ENCODE results near the gene DDA1. TPM values are rescaled to one million over a fixed set of nuclear protein-coding genes. Genes with fewer than 3 reads are reported as not detected.

DDA1 gene
- total RNA-seq, 1 experiment from 2014 or later = 42.8 TPM

- TF ChIP-seq, protein P1, sequence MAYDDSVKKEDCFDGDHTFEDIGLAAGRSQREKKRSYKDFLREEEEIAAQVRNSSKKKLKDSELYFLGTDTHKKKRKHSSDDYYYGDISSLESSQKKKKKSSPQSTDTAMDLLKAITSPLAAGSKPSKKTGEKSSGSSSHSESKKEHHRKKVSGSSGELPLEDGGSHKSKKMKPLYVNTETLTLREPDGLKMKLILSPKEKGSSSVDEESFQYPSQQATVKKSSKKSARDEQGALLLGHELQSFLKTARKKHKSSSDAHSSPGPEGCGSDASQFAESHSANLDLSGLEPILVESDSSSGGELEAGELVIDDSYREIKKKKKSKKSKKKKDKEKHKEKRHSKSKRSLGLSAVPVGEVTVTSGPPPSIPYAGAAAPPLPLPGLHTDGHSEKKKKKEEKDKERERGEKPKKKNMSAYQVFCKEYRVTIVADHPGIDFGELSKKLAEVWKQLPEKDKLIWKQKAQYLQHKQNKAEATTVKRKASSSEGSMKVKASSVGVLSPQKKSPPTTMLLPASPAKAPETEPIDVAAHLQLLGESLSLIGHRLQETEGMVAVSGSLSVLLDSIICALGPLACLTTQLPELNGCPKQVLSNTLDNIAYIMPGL (CRISPR knock-in tag; IDR thresholded peaks at IDR 0.05) = peak; percentile 84
- no peak for TF ChIP-seq ELF4 (CRISPR knock-in tag; IDR thresholded peaks at IDR 0.05; ENCODE audit: low read depth)
- TF ChIP-seq FOXK1 (CRISPR knock-in tag; IDR thresholded peaks at IDR 0.05) = peak; percentile 12; the same call in 1 of the 2 replicates
- TF ChIP-seq FOXP4 (CRISPR knock-in tag; IDR thresholded peaks at IDR 0.05) = no peak
- TF ChIP-seq CREB1 (CRISPR knock-in tag; IDR thresholded peaks at IDR 0.05) = no peak
- no peak for TF ChIP-seq RORB (CRISPR knock-in tag; IDR thresholded peaks at IDR 0.05)
- TF ChIP-seq, protein P2, sequence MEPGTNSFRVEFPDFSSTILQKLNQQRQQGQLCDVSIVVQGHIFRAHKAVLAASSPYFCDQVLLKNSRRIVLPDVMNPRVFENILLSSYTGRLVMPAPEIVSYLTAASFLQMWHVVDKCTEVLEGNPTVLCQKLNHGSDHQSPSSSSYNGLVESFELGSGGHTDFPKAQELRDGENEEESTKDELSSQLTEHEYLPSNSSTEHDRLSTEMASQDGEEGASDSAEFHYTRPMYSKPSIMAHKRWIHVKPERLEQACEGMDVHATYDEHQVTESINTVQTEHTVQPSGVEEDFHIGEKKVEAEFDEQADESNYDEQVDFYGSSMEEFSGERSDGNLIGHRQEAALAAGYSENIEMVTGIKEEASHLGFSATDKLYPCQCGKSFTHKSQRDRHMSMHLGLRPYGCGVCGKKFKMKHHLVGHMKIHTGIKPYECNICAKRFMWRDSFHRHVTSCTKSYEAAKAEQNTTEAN (CRISPR knock-in tag; IDR thresholded peaks at IDR 0.05) = 0 out of 2 replicates have a peak, but pooled peaks have one; percentile 41
- no peak for TF ChIP-seq TEAD4 (CRISPR knock-in tag; IDR thresholded peaks at IDR 0.05)
- TF ChIP-seq USF1 (CRISPR knock-in tag; IDR thresholded peaks at IDR 0.05) = peak; percentile 69
- TF ChIP-seq ERG (CRISPR knock-in tag; IDR thresholded peaks at IDR 0.05) = no peak
- no peak for TF ChIP-seq JAZF1 (CRISPR knock-in tag; IDR thresholded peaks at IDR 0.05)
- TF ChIP-seq ATF1 (CRISPR knock-in tag; IDR thresholded peaks at IDR 0.05) = no peak
- TF ChIP-seq NR1H2 (CRISPR knock-in tag; IDR thresholded peaks at IDR 0.05) = no peak
- TF ChIP-seq PRRX2 (CRISPR knock-in tag; IDR thresholded peaks at IDR 0.05) = no peak
- TF ChIP-seq MXD4 (CRISPR knock-in tag; IDR thresholded peaks at IDR 0.05; ENCODE audit: borderline replicate concordance) = no peak
- no peak for TF ChIP-seq ZSCAN18 (CRISPR knock-in tag; IDR thresholded peaks at IDR 0.05)
- no peak for TF ChIP-seq OVOL2 (CRISPR knock-in tag; IDR thresholded peaks at IDR 0.05; ENCODE audit: borderline replicate concordance)
- TF ChIP-seq TCF7 (CRISPR knock-in tag; IDR thresholded peaks at IDR 0.05; ENCODE audit: low read depth) = no peak
- TF ChIP-seq ESRRA (CRISPR knock-in tag; IDR thresholded peaks at IDR 0.05; ENCODE audit: borderline replicate concordance) = peak; percentile 68
- TF ChIP-seq, protein P3, sequence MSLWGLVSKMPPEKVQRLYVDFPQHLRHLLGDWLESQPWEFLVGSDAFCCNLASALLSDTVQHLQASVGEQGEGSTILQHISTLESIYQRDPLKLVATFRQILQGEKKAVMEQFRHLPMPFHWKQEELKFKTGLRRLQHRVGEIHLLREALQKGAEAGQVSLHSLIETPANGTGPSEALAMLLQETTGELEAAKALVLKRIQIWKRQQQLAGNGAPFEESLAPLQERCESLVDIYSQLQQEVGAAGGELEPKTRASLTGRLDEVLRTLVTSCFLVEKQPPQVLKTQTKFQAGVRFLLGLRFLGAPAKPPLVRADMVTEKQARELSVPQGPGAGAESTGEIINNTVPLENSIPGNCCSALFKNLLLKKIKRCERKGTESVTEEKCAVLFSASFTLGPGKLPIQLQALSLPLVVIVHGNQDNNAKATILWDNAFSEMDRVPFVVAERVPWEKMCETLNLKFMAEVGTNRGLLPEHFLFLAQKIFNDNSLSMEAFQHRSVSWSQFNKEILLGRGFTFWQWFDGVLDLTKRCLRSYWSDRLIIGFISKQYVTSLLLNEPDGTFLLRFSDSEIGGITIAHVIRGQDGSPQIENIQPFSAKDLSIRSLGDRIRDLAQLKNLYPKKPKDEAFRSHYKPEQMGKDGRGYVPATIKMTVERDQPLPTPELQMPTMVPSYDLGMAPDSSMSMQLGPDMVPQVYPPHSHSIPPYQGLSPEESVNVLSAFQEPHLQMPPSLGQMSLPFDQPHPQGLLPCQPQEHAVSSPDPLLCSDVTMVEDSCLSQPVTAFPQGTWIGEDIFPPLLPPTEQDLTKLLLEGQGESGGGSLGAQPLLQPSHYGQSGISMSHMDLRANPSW (CRISPR knock-in tag; conservative IDR thresholded peaks at IDR 0.05; ENCODE audit: low read depth) = no peak
- TF ChIP-seq, protein P4, sequence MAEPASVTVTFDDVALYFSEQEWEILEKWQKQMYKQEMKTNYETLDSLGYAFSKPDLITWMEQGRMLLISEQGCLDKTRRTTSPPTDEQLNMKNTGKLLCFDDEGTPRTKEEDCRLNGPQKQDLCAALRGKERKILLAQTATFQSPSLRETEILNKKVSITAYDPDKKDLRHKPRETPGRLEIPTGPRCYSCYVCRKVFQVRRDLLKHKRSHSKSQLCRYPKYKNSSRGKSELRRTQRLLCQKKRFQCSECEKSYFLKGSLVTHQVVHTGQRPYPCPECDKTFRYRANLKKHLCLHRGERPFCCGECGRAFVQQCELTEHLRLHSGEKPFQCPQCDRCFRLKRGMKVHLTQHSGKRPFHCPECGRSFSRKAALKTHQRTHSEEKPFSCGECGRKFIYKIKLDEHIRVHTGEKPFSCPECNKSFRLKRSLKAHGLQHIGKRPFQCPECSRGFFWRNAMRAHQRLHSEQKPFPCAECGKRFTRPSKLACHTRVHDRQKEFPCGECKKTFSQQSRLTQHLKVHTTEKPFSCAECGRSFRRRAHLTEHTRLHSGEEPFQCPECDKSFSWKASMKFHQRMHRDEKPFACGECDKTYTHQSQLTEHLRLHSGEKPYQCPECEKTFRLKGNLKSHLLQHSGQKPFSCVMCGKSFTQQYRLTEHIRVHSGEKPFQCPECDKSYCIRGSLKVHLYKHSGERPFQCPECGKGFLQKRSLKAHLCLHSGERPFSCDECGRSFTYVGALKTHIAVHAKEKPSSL (CRISPR knock-in tag; conservative IDR thresholded peaks at IDR 0.05) = no peak
- no peak; the same call in 1 of the 2 replicates for TF ChIP-seq CREM (CRISPR knock-in tag; IDR thresholded peaks at IDR 0.05)
- TF ChIP-seq TP53 (CRISPR knock-in tag; IDR thresholded peaks at IDR 0.05) = no peak
- no peak; the same call in 1 of the 2 replicates for TF ChIP-seq GABPB1 (CRISPR knock-in tag; IDR thresholded peaks at IDR 0.05)
- no peak for TF ChIP-seq ZNF396 (CRISPR knock-in tag; IDR thresholded peaks at IDR 0.05; ENCODE audit: borderline replicate concordance)
- no peak for TF ChIP-seq GRHL2 (CRISPR knock-in tag; IDR thresholded peaks at IDR 0.05; ENCODE audit: insufficient replicate concordance, severe bottlenecking)
Measured at GRCh38 chr19:17305517-17306284, 3.7 kb upstream of the DDA1 start, which contains the start of gene MRPL34 (continued).
